Activated CD4-positive, alpha-beta T cell treated with anti-CD3 and anti-CD28 coated beads, Interleukin-2, amount 10 ng/mL, durations not matched to agents 7 days and 5 days (primary cell): ENCODE results near the gene SPIN4. TPM values are rescaled to one million over a fixed set of nuclear protein-coding genes. Genes with fewer than 3 reads are reported as not detected.

Experiments used
- CTCF ChIA-PET: fragments of 350-600 bp; sonication (Branson Sonifier 250); formaldehyde crosslinking; loops from one replicate; lab custom pipeline; 2021; ENCODE audit warnings: antibody characterized with exemption; lab: Charles Lee
- POLR2A ChIA-PET: fragments of 350-600 bp; sonication (Branson Sonifier 250); formaldehyde crosslinking; loops from one replicate; lab custom pipeline; 2021; ENCODE audit warnings: antibody characterized with exemption; lab: Charles Lee
- DNase-seq: peaks from one replicate; pipeline ENCODE4 v3.0.0-alpha.2; 2020
- H3K27ac Mint-ChIP-seq: one replicate; pipeline ENCODE4 v1.8.0; 2021; ENCODE audit warnings: mild to moderate bottlenecking, moderate library complexity, mixed read lengths
- H3K27me3 Mint-ChIP-seq: one replicate; pipeline ENCODE4 v1.8.0; 2021; ENCODE audit warnings: mixed read lengths
- H3K36me3 Mint-ChIP-seq: one replicate; pipeline ENCODE4 v1.8.0; 2021; ENCODE audit warnings: low read depth, mixed read lengths
- H3K4me1 Mint-ChIP-seq: one replicate; pipeline ENCODE4 v1.8.0; 2021; ENCODE audit warnings: mixed read lengths
- H3K4me3 Mint-ChIP-seq: one replicate; pipeline ENCODE4 v1.8.0; 2021; ENCODE audit warnings: mild to moderate bottlenecking, moderate library complexity, mixed read lengths
- H3K9me3 Mint-ChIP-seq: one replicate; pipeline ENCODE4 v1.8.0; 2021; ENCODE audit warnings: mixed read lengths
- total RNA-seq, 2 experiments: library from RNA; stranded (reverse); gene quantifications; one replicate each; pipeline ENCODE4 v1.2.3, GENCODE V29; 2021

The SPIN4 gene
- total RNA-seq, 2 experiments from 2014 or later = 8.0 to 8.6 TPM

DNA sequence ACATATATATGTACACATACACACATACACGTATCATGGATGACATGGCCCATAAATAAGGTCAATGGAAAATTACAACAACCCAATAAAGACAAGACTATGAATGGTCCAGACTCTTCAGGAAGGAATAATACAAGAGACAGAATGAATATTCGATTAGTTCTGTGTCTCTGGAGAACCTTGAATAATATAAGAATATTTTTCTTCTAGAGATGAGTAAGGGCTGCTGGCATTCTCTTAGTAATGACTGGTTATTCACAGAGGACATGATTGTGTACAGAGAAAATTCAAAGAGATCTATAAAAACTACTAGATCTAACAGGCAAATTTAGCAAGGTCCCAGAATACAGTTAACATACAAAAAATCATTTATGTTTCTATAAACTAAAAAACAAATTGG lies 23.3 kb downstream of the SPIN4 start:
- Mint-ChIP-seq H3K9me3 (no peaks in the 10 kb centered on the region), H3K27me3 (no peaks in the 10 kb centered on the region), H3K36me3 (peaks cover 7% of the 10 kb centered on the region), H3K4me3 (no peak overlapping the region), H3K27ac (no peak overlapping the region), H3K4me1 (no peaks in the 10 kb centered on the region)
- no peak for DNase-seq
- POLR2A ChIA-PET = no interaction called here
- CTCF ChIA-PET = no interaction called here

DNA sequence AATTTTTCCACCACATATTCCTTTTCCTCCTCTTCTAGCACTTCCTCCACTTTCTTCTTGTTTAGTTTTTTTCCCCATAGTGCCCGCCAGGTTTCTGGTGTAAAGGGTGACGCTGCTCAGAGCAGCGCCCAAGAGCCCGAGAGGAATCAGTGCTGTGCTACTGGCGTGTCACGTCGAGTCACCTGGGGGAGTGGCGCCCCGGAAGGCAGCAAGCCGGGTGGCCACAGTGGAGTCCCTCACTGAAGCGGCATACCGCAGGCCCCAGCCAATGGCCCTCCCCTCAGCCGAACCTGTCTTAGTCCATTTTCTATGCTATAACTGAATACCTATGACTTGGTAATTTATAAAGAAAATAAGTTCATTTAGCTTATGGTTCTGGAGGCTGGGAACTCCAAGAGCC lies 51.5 kb downstream of the SPIN4 start:
- Mint-ChIP-seq H3K36me3 (no peaks in the 10 kb centered on the region), H3K27ac (no peak overlapping the region), H3K4me1 (no peaks in the 10 kb centered on the region), H3K27me3 (no peaks in the 10 kb centered on the region), H3K4me3 (no peak overlapping the region), H3K9me3 (peaks cover 7% of the 10 kb centered on the region)
- CTCF ChIA-PET = no interaction called here
- POLR2A ChIA-PET = no interaction called here
- no peak for DNase-seq
